ENCODE results near the gene DRC1. TPM values are rescaled to one million over a fixed set of nuclear protein-coding genes. Genes with fewer than 3 reads are reported as not detected.

DRC1 gene
- total and polyA plus RNA-seq, 2 of the 13 experiments (the other 11 are each of a cell fraction or from before 2014, with no cell fraction given) = 0.07 TPM; not detected in 1

- POLR2A ChIA-PET = no interaction called here
- no TSS peak for BruUV-seq (replicated peaks)
- WGBS (ENCODE audit: low lambda C conversion rate) = 50% methylated on average over 10 of the region's 13 CpGs
Observed at GRCh38 chr2:26450031-26450635, 48.4 kb downstream of the DRC1 start.

More at GRCh38 chr2:26450031-26450635, 48.4 kb downstream of the DRC1 start:
- ATAC-seq (no peak), DNase-seq (ENCODE audit: low spot score) (no peak), FAIRE-seq (no peak)
- TF ChIP-seq KLF6 (CRISPR knock-in tag; IDR thresholded peaks at IDR 0.05) (no peak), HDAC6 (IDR thresholded peaks at IDR 0.05; ENCODE audit: low read depth, low read length) (no peak), GABPA (IDR thresholded peaks at IDR 0.05; ENCODE audit: low read depth, low read length) (no peak), GABPA (CRISPR knock-in tag; IDR thresholded peaks at IDR 0.05; ENCODE audit: low read depth) (no peak), STAG1 (CRISPR knock-in tag; IDR thresholded peaks at IDR 0.05) (no peak), CHCHD3 (CRISPR knock-in tag; IDR thresholded peaks at IDR 0.05) (no peak), ZNF564 (CRISPR knock-in tag; IDR thresholded peaks at IDR 0.05) (no peak), PAX8 (CRISPR knock-in tag; IDR thresholded peaks at IDR 0.05; ENCODE audit: borderline replicate concordance) (no peak), SETDB1 (CRISPR knock-in tag; IDR thresholded peaks at IDR 0.05; ENCODE audit: borderline replicate concordance) (no peak), ZNF274 (CRISPR knock-in tag; IDR thresholded peaks at IDR 0.05) (no peak), ZBTB20 (CRISPR knock-in tag; IDR thresholded peaks at IDR 0.05; ENCODE audit: borderline replicate concordance, low read depth) (no peak), HOXA9 (CRISPR knock-in tag; IDR thresholded peaks at IDR 0.05; ENCODE audit: borderline replicate concordance) (no peak), ZNF629 (CRISPR knock-in tag; conservative IDR thresholded peaks at IDR 0.05) (no peak), MIER2 (CRISPR knock-in tag; IDR thresholded peaks at IDR 0.05) (no peak)
- TF ChIP-seq, protein P1, sequence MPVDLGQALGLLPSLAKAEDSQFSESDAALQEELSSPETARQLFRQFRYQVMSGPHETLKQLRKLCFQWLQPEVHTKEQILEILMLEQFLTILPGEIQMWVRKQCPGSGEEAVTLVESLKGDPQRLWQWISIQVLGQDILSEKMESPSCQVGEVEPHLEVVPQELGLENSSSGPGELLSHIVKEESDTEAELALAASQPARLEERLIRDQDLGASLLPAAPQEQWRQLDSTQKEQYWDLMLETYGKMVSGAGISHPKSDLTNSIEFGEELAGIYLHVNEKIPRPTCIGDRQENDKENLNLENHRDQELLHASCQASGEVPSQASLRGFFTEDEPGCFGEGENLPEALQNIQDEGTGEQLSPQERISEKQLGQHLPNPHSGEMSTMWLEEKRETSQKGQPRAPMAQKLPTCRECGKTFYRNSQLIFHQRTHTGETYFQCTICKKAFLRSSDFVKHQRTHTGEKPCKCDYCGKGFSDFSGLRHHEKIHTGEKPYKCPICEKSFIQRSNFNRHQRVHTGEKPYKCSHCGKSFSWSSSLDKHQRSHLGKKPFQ (CRISPR knock-in tag; IDR thresholded peaks at IDR 0.05; ENCODE audit: insufficient replicate concordance) = no peak
- H3K4me3 ChIP-seq (replicated peaks in 1 of 3; ENCODE audit: insufficient read depth in 1 of 3, low read depth in 2 of 3, low read length in 3 of 3) = no peak overlapping the region
- H3K27ac ChIP-seq (ENCODE audit: extremely low read length, insufficient read depth, low read length) = no peak overlapping the region
- intact Hi-C loops (cut with micrococcal nuclease; ENCODE audit: unreplicated experiment) (no loop called here), in situ Hi-C loops (cut with HindIII; ENCODE audit: extremely low pct_ligation_motif_present, low pct_unique_long_range_greater_than_20kb) (no loop called here)
- no peak overlapping the region for H2AFZ ChIP-seq (ENCODE audit: low read length)
- CTCF ChIA-PET (ENCODE audit: low intra/inter-chr PET ratio, low total read pairs) = no interaction called here
- H3K27me3 ChIP-seq (ENCODE audit: control insufficient read depth in 1 of 2, insufficient read depth in 2 of 2, low read length in 2 of 2) = peaks cover 0 to 16% of the 10 kb centered on the region in 2 experiments; a peak in 1 of 5 replicates
- H3K36me3 ChIP-seq (replicated peaks in 1 of 2; ENCODE audit: control insufficient read depth in 1 of 2, insufficient read depth in 2 of 2, low read length in 2 of 2) = no peaks in the 10 kb centered on the region
- no peak overlapping the region for H3K4me2 ChIP-seq (ENCODE audit: low read depth, low read length)
- peaks cover 3% of the 10 kb centered on the region for H3K4me1 ChIP-seq (ENCODE audit: insufficient read depth, low read length)
- no peak overlapping the region for H3K9ac ChIP-seq (ENCODE audit: insufficient read depth, low read depth, low read length)
- no peaks in the 10 kb centered on the region for H3K79me2 ChIP-seq (ENCODE audit: insufficient read depth, low read length)
- no peaks in the 10 kb centered on the region for H3K9me3 ChIP-seq (ENCODE audit: low read length)
- no peaks in the 10 kb centered on the region for H4K20me1 ChIP-seq (ENCODE audit: insufficient read depth, low read length)
